Measurements from ENCODE around the gene CDK15.
A peak's percentile ranks its signal among the peaks of the same experiment; 100 is the strongest.
"Not testable (repeated sequence)": the region's sequence is repeated elsewhere in the genome, so short reads cannot be mapped to it uniquely, and the experiment has no call there.

The CDK15 gene

DNA sequence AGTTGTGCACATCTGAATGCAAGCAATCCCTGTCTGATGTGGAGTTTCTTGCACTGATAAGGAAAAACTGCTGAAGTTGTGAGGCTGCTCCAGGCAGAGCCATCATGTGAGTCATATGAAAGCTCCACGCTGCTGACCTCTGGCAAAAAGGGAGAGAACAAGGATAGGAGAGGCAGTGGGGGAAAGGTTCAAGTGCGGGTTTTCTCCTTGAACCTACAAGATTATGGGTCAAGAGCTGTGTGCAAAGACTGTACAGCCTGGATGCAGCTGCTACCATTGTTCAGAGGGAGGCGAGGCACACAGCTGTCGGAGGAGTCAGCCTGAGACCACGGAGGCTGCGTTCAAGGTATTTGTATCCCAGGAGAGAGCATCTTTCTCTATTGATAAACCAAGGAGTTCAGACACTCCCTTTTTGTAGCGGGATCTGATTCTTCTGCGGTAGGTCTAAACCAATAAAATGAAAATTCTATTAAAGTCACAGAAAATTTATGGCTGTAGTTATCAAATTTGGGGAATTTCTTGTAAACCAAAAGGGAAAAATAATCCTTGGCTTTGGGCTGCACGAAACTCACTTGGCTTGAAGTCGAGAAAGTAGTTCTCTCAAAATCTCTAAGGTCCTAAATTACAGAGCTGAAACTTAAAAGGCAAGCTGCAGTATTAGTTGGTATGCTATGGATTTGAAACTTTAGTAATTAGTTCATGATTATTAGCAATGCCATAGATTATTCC, at the start of gene CDK15:
Gene CDK15, plus strand, starts transcription at position 96 of the 729 bp plus-strand sequence. Its CDS starts 128 bp downstream, at position 224.
- no peak for DNase-seq (ENCODE audit: low read depth in 1 of 2, low spot score in 1 of 2)

DNA sequence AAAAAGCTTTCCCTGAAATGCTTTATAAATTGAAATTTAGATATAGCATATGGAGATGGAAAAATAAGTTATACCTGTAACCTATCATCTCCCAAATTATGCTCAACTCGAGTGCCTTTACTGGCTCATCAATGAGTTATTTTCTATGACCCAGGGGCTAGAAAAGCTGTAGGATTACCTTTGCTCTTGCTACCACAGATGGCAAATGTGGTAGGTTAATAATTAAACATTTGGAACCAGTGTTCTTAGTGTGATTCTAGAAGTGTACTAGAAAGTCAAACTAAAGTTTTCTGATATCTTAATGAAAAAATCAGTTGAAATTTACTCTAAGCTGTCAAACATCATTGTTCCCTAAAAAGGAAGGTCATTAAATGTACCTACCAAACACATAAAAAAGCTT, 48.1 kb upstream of the CDK15 start:
- no peak for DNase-seq (ENCODE audit: low read depth in 1 of 2, low spot score in 1 of 2)

DNA sequence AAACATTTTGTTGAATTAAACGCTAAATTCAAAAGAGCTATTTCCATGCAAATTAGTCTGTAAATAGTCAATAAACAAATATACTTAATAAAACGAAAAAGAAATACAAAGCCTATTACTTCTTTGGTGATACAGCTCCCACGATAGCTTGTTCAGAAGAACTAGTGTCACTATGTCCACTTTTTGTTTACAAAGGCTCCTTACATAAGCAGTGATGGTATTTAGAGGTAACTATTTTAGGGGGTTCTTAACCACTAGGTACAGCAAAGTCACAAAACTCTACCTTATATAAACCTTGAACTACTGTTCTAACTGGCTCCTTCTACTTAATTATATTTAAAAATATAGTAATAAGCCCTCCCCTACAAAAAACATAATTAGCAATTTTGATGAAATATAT, 47.5 kb upstream of the CDK15 start:
- DNase-seq (ENCODE audit: low read depth in 1 of 2, low spot score in 1 of 2) = no peak

DNA sequence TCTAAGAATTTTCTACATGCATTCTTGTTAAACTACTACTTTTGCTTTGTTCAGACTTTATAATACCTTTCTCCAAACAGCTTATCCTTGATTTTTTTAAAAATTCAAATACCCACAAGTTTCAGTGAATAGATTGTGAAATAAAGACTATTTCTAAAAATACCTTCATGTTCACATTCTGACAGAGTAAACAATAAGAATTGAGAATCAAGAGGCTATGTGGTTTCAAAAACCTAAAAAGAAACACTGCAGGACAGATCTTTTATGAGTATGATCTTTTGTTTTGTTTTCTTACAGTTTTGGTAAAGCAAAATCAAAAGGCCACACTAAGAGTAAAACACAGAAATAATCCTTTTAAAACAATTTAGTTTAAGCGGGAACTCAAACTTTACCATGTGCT, 46.8 kb upstream of the CDK15 start:
- no peak for DNase-seq (ENCODE audit: low read depth in 1 of 2, low spot score in 1 of 2)

DNA sequence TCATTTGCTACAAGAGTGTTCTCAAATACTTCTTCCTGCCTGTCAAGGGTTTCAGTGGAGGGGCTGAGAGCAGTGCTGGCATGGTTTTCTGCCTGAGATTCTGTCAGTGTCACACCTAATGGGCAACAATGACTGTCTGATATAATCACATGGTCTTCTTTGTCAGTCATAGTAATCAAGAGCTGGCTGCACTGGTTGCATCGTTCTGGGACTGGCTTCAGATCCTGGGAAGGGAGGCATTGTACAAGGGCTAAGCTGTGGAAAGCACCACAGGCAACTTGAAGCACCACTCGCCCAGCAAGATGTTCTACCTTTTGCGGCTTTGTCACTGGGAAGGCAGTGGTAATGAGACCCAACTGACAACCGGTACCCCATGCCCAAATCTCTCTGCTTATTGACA, 45.2 kb upstream of the CDK15 start:
- DNase-seq (ENCODE audit: low read depth in 1 of 2, low spot score in 1 of 2) = no peak

DNA sequence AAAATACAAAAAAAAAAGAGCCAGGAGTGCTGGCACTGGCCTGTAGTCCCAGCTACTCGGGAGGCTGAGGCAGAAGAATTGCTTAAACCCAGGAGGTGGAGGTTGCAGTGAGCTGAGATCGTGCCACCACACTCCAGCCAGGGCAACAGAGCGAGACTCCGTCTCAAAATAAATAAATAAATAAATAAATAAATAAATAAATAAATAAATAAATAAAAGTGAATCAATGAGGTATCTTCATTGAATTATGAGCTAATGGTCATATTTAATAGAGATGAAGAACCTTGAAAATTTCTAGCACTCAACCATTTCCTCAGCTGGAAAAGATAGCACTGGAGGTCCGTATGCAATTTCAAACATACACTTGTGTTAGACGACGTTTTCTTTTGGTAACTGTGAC, 41.9 kb upstream of the CDK15 start:
- not testable (repeated sequence) for DNase-seq (ENCODE audit: low read depth in 1 of 2, low spot score in 1 of 2)

DNA sequence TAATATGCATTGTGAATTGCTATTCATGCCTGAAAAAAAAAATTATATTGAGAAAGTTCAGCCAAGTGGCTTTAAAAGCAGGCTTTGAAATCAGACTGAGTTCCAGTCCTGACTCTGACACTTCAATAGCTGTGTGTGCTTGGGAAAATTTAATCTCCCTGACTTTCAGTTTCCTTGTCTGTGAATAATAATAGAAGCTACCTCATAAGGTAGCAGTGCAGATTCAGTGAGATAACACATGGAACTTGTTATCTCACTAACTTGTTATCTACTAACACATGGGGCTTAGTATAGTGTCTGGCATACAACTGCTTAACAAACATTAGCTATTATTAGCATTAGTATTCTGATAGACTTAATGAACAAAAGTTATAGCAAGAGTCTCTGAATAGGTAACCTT, 40.5 kb upstream of the CDK15 start:
- no peak for DNase-seq (ENCODE audit: low read depth in 1 of 2, low spot score in 1 of 2)

GRCh38 chr2:201768918-201769317, 37.4 kb upstream of the CDK15 start:
- no peak for DNase-seq (ENCODE audit: low read depth in 1 of 2, low spot score in 1 of 2)

DNA sequence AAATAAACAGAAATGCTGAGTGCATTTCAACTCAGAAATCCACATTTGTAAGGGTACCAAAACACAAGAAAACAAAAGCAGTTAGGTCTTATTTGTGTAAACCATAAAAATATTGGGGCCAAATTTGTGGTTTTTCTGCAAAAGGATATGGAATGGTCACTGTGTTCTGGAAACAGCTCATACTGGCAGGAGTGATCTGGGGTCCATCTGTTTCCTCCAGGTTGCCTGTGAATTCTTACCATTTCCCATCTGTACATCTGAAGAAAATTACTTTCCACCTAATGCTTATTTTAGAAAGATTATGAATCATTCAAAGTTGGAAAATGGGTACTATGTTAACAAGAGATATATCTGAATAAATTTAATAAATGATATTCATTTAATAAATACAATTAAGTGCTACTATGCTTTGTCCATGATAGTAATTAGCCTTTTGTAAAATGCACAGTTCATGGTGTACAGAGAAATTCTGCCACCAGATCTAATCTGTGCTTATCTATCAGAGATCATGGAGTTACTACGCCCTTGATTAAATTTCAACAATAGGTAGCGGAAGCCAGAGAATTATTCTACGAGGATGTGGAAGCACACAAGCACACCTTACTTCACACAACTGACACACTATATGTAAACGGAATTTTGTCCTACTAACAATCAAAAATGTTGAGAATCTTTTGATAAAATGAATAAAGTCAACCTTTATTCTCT, 36.5 kb upstream of the CDK15 start:
- no peak for DNase-seq (ENCODE audit: low read depth in 1 of 2, low spot score in 1 of 2)

DNA sequence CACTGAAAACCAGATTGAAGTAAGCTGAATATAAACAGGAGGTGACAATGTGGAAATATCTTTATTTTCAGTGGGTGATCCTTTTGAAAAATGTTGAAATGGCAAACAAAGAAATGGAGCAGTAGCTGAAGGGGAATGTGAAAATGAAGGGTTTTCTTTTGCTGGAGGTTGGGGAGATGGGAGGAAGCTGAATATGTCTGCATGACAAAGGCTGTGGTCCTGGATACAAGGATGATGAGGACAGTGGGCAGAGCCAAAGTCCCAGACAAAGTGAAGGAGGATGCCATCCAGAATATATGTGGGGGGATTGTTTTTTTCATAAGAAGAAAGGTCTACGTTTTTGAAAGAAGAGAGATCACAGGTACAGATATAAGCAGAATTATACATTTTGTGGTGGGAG, 32.3 kb upstream of the CDK15 start:
- DNase-seq (ENCODE audit: low read depth in 1 of 2, low spot score in 1 of 2) = no peak

DNA sequence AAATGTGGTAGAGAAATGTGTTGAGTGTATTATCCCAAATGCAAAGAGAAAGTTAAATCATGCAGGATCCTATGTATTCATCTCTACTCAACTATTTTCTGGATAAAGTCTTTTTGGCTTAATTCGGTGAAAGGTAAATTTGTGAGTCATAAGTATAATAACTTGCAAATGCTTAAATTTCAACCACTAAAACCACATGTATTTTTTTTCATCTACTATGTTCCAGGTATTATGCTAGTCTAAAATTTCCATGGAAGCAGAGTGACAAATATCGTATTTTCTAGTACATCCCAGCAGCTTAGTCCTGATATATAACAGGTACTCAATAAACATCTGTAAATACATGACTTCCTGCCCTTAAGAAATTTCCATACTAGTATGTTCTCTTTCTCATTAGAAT, 31.8 kb upstream of the CDK15 start:
- no peak for DNase-seq (ENCODE audit: low read depth in 1 of 2, low spot score in 1 of 2)

DNA sequence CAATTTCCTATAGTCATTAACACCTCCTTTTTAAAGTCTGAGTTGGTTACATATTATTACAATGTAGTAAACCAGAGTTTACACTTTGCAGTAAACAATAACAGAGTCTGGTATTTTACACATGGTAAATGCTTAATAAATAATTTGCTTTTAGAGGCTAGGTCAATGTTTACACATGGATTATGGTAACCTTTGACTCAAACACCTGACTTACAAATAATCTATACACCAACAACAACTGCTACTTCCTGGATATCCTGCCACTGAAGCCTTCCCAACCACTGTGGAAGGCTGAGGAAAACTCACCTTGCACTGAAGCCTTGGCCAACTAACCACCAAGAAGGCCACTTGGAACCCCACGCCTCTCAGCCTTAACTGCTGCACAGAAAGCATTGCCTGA, 31.0 kb upstream of the CDK15 start:
- no peak for DNase-seq (ENCODE audit: low read depth in 1 of 2, low spot score in 1 of 2)

GRCh38 chr2:201777043-201777442, 29.3 kb upstream of the CDK15 start:
- DNase-seq (ENCODE audit: low read depth in 1 of 2, low spot score in 1 of 2) = no peak

DNA sequence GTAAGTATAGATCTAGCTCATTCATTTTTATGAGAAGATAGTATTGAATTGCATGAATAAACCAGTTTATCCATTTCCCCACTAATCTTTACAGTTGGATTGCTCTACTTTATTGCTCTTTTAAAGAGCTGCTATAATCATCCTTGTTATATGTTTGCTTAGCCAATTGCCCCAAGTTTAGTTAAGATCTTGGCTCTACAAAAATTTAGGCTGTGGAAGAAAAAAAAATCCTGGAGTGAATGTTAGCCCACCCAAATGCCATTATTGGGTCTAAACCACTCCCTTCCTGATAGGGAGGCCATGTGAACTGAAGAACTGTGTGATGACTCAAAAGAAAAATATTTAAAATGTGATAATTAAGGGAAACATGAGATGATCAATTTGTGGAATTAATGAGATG, 28.5 kb upstream of the CDK15 start:
- no peak for DNase-seq (ENCODE audit: low read depth in 1 of 2, low spot score in 1 of 2)

GRCh38 chr2:201779901-201780673, 26.2 kb upstream of the CDK15 start:
- peak in 1 of 2 donors; percentile 2 for DNase-seq (ENCODE audit: low read depth in 1 of 2, low spot score in 1 of 2)

GRCh38 chr2:201780674-201781493, 25.5 kb upstream of the CDK15 start, which contains the start of gene ALS2:
Gene ALS2, minus strand, starts transcription at chr2:201780933. Its CDS starts 12,048 bp downstream, at chr2:201768885.
- DNase-seq (ENCODE audit: low read depth in 1 of 2, low spot score in 1 of 2) = peak; percentile 87 to 92

GRCh38 chr2:201781557-201782051, 24.7 kb upstream of the CDK15 start:
- DNase-seq (ENCODE audit: low read depth in 1 of 2, low spot score in 1 of 2) = peak in 1 of 2 donors; percentile 9

- DNase-seq (ENCODE audit: low read depth in 1 of 2, low spot score in 1 of 2) = no peak
Measured at GRCh38 chr2:201784563-201784962, 21.8 kb upstream of the CDK15 start.

- no peak for DNase-seq (ENCODE audit: low read depth in 1 of 2, low spot score in 1 of 2)
Measured at GRCh38 chr2:201785135-201785534, 21.2 kb upstream of the CDK15 start.

DNA sequence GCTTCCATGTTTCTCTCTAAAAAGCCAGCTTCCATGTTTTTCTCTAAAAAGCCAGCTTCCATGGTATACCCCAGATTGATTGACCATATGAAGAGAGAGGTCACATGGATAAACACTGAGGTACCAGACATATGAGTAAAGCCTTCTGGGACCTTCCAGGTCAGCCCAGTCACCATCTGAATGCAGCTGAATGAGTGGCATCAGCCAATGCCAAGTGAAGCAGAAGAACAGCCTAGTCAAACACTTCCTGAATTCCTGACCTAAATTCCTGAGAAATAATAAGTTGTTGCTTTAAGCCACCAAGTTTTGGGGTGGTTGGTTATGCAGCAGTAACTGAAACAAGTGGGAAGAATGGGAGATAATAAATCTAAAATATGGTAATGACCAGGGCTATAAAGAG, 19.9 kb upstream of the CDK15 start:
- no peak for DNase-seq (ENCODE audit: low read depth in 1 of 2, low spot score in 1 of 2)

- no peak for DNase-seq (ENCODE audit: low read depth in 1 of 2, low spot score in 1 of 2)
Measured at GRCh38 chr2:201788371-201788770, 18.0 kb upstream of the CDK15 start.

Data from activated CD4-positive, alpha-beta T cell treated with anti-CD3 and anti-CD28 coated beads, Interleukin-2, amount 50 U/mL, for 24 hours (primary cell).